Stimulated activated CD8-positive, alpha-beta memory T cell treated with anti-CD3 and anti-CD28 coated beads, Interleukin-2, amount 100 ng/mL, for 1 hour (primary cell): Measurements from ENCODE around the gene IGFBP2.
"Not testable (repeated sequence)": the region's sequence is repeated elsewhere in the genome, so short reads cannot be mapped to it uniquely, and the experiment has no call there.

Experiments
- DNase-seq, 2 donors: peaks; one replicate each; pipeline ENCODE4 v3.0.0-alpha.2; 2020; ENCODE audit warnings: low read depth in 2 of 2

The IGFBP2 gene

GRCh38 chr2:216632952-216633615 lies at the start of gene IGFBP2:
TSS of gene IGFBP2 (plus strand) at chr2:216633420. CDS start at chr2:216633524, 104 bp downstream.
- DNase-seq, result no peak

- DNase-seq, result no peak
Measured at GRCh38 chr2:216583606-216584005, 49.6 kb upstream of the IGFBP2 start.

GRCh38 chr2:216584112-216584511 lies 49.1 kb upstream of the IGFBP2 start:
- DNase-seq, result no peak

- DNase-seq, result no peak
Measured at GRCh38 chr2:216585441-216585840, 47.8 kb upstream of the IGFBP2 start.

GRCh38 chr2:216588861-216589710 lies 44.1 kb upstream of the IGFBP2 start:
- DNase-seq, result no peak

GRCh38 chr2:216589791-216590190 lies 43.4 kb upstream of the IGFBP2 start:
- DNase-seq, result no peak

- DNase-seq, result no peak
Measured at GRCh38 chr2:216590780-216591179, 42.4 kb upstream of the IGFBP2 start.

GRCh38 chr2:216591480-216591879 lies 41.7 kb upstream of the IGFBP2 start:
- no peak for DNase-seq

GRCh38 chr2:216594081-216594480 lies 39.1 kb upstream of the IGFBP2 start:
- DNase-seq, result no peak

- DNase-seq, result no peak
Measured at GRCh38 chr2:216596236-216596979, 36.8 kb upstream of the IGFBP2 start.

- DNase-seq, result no peak
Measured at GRCh38 chr2:216596980-216597509, 36.2 kb upstream of the IGFBP2 start.

- not testable (repeated sequence) for DNase-seq
Measured at GRCh38 chr2:216597825-216598224, 35.4 kb upstream of the IGFBP2 start.

GRCh38 chr2:216601632-216602409 lies 31.4 kb upstream of the IGFBP2 start:
- DNase-seq, result no peak

GRCh38 chr2:216603010-216603883 lies 30.0 kb upstream of the IGFBP2 start:
- DNase-seq, result no peak

- DNase-seq, result no peak
Measured at GRCh38 chr2:216603884-216604245, 29.4 kb upstream of the IGFBP2 start.

GRCh38 chr2:216604458-216604857 lies 28.8 kb upstream of the IGFBP2 start:
- DNase-seq, result no peak

- DNase-seq, result no peak
Measured at GRCh38 chr2:216606551-216607276, 26.5 kb upstream of the IGFBP2 start.

- no peak for DNase-seq
Measured at GRCh38 chr2:216607277-216607560, 26.0 kb upstream of the IGFBP2 start.

- no peak for DNase-seq
Measured at GRCh38 chr2:216608525-216608924, 24.7 kb upstream of the IGFBP2 start.
